MM.1S (cell line): ENCODE results near the gene TNRC18.

Experiments used
- CTCF ChIP-seq: fragments of 300-600 bp; sonication (generic); IDR thresholded peaks from 2 replicates; pipeline ENCODE4 v1.5.1; 2016; ENCODE audit warnings: antibody characterized with exemption, low read length, mixed read lengths
- EZH2 ChIP-seq: fragments of 300-600 bp; sonication (generic); optimal IDR thresholded peaks from 2 replicates; pipeline ENCODE3; 2017; ENCODE audit warnings: low read depth, mild to moderate bottlenecking, antibody characterized with exemption, low read length, mixed read lengths
- EZH2phosphoT487 ChIP-seq: fragments of 300-600 bp; sonication (generic); IDR thresholded peaks from 2 replicates; pipeline ENCODE4 v1.6.1; 2018; ENCODE audit warnings: antibody characterized with exemption, low read length

- TF ChIP-seq CTCF (no peak), EZH2 (no peak), EZH2phosphoT487 (no peak)
These were observed 41.2 kb downstream of the TNRC18 start for GRCh38 chr7:5382281-5382892.
